GM21528 (cell line): ENCODE measurements around the gene TYW1.
"Not testable (repeated sequence)": the region's sequence is repeated elsewhere in the genome, so short reads cannot be mapped to it uniquely, and the experiment has no call there.

Experiments
- ATAC-seq: cut with Tn5 transposase; IDR thresholded peaks from one replicate; pipeline ENCODE4 v1.9.1; 2021; ENCODE audit warnings: mild to moderate bottlenecking, moderate library complexity; ENCODE audit not compliant: unreplicated experiment, low FRiP score

The TYW1 gene

GRCh38 chr7:66996444-66997191 lies at the start of gene TYW1:
Gene TYW1, plus strand, starts transcription at chr7:66996833. Its CDS starts 146 bp downstream, at chr7:66996979.
- peak; percentile 88 for ATAC-seq

GRCh38 chr7:66948480-66949109 lies 48.0 kb upstream of the TYW1 start:
- no peak for ATAC-seq

GRCh38 chr7:66950311-66950710 lies 46.3 kb upstream of the TYW1 start:
- no peak for ATAC-seq

GRCh38 chr7:66950763-66951162 lies 45.9 kb upstream of the TYW1 start:
- no peak for ATAC-seq

- no peak for ATAC-seq
Measured at GRCh38 chr7:66952343-66953043, 44.1 kb upstream of the TYW1 start.

- ATAC-seq, result no peak
Measured at GRCh38 chr7:66953044-66953427, 43.6 kb upstream of the TYW1 start.

- no peak for ATAC-seq
Measured at GRCh38 chr7:66957595-66958290, 38.9 kb upstream of the TYW1 start.

GRCh38 chr7:66958538-66959350 lies 37.9 kb upstream of the TYW1 start:
- ATAC-seq, result no peak

- no peak for ATAC-seq
Measured at GRCh38 chr7:66960192-66960591, 36.4 kb upstream of the TYW1 start.

- ATAC-seq, result no peak
Measured at GRCh38 chr7:66961096-66961495, 35.5 kb upstream of the TYW1 start.

GRCh38 chr7:66964411-66964810 lies 32.2 kb upstream of the TYW1 start:
- ATAC-seq, result no peak

- no peak for ATAC-seq
Measured at GRCh38 chr7:66967029-66967428, 29.6 kb upstream of the TYW1 start.

- ATAC-seq, result not testable (repeated sequence)
Measured at GRCh38 chr7:66969001-66969400, 27.6 kb upstream of the TYW1 start.

GRCh38 chr7:66970310-66970709 lies 26.3 kb upstream of the TYW1 start:
- ATAC-seq, result no peak

- ATAC-seq, result no peak
Measured at GRCh38 chr7:66974986-66975590, 21.5 kb upstream of the TYW1 start.

GRCh38 chr7:66978312-66978711 lies 18.3 kb upstream of the TYW1 start:
- not testable (repeated sequence) for ATAC-seq

GRCh38 chr7:66979013-66979412 lies 17.6 kb upstream of the TYW1 start:
- not testable (repeated sequence) for ATAC-seq

- not testable (repeated sequence) for ATAC-seq
Measured at GRCh38 chr7:66980336-66980735, 16.3 kb upstream of the TYW1 start.

GRCh38 chr7:66989552-66989951 lies 7.1 kb upstream of the TYW1 start:
- not testable (repeated sequence) for ATAC-seq

- not testable (repeated sequence) for ATAC-seq
Measured at GRCh38 chr7:66994051-66994450, 2.6 kb upstream of the TYW1 start.
